Fibroblast of mammary gland (primary cell): Measurements from ENCODE around the gene PADI2.

Experiments used
- DNase-seq: peaks from one replicate; pipeline ENCODE4 v3.0.0-alpha.2; 2010; ENCODE audit warnings: low read depth
- H3K4me3 ChIP-seq: 2 replicates; pipeline ENCODE4 v1.5.1; 2011; ENCODE audit warnings: low read depth, mild to moderate bottlenecking, low read length, moderate library complexity; ENCODE audit not compliant: control insufficient read depth
- CTCF ChIP-seq: conservative IDR thresholded peaks from 2 replicates; pipeline ENCODE4 v1.5.1; 2011; ENCODE audit warnings: low read depth, low read length, inconsistent platforms; ENCODE audit not compliant: control insufficient read depth, insufficient read depth

The PADI2 gene

GRCh38 chr1:17109892-17110554, 9.2 kb downstream of the PADI2 start:
- TF ChIP-seq CTCF, result no peak
- no peak for DNase-seq
- no peak overlapping the region for H3K4me3 ChIP-seq

GRCh38 chr1:17108786-17109185, 10.5 kb downstream of the PADI2 start:
- TF ChIP-seq CTCF, result no peak
- no peak overlapping the region for H3K4me3 ChIP-seq
- DNase-seq, result no peak

- no peak for TF ChIP-seq CTCF
- H3K4me3 ChIP-seq, result no peak overlapping the region
- DNase-seq, result no peak
Observed at GRCh38 chr1:17108360-17108759, 10.9 kb downstream of the PADI2 start.

GRCh38 chr1:17104782-17105181, 14.5 kb downstream of the PADI2 start:
- TF ChIP-seq CTCF, result no peak

GRCh38 chr1:17102232-17102631, 17.0 kb downstream of the PADI2 start:
- no peak overlapping the region for H3K4me3 ChIP-seq
- DNase-seq, result no peak
- TF ChIP-seq CTCF, result no peak

More at GRCh38 chr1:17104782-17105181, 14.5 kb downstream of the PADI2 start:
- no peak for DNase-seq
- H3K4me3 ChIP-seq, result no peak overlapping the region

- no peak overlapping the region for H3K4me3 ChIP-seq
- TF ChIP-seq CTCF, result no peak
- DNase-seq, result no peak
Observed at GRCh38 chr1:17101261-17101660, 18.0 kb downstream of the PADI2 start.
